Osteoblast (primary cell): ENCODE measurements around the gene PRKCE. TPM values are rescaled to one million over a fixed set of nuclear protein-coding genes. Genes with fewer than 3 reads are reported as not detected.
A peak's percentile ranks its signal among the peaks of the same experiment; 100 is the strongest.

Experiments
- DNase-seq: peaks from one replicate; pipeline ENCODE4 v3.0.0; 2011; ENCODE audit warnings: low spot score, mixed read lengths; ENCODE audit not compliant: insufficient read length; ENCODE audit errors: missing footprints
- H2AFZ ChIP-seq: 2 replicates; pipeline ENCODE4 v1.6.0; 2011; ENCODE audit warnings: mild to moderate bottlenecking, low read length
- H3K27ac ChIP-seq: 2 replicates; pipeline ENCODE4 v1.5.1; 2011; ENCODE audit warnings: mild to moderate bottlenecking, low read depth, low read length, moderate library complexity
- H3K27me3 ChIP-seq: 2 replicates; pipeline ENCODE4 v1.6.0; 2012; ENCODE audit warnings: mild to moderate bottlenecking, control low read depth, inconsistent platforms, low read length, moderate library complexity; ENCODE audit not compliant: insufficient read depth
- H3K36me3 ChIP-seq: 2 replicates; pipeline ENCODE4 v1.5.1; 2011; ENCODE audit warnings: mild to moderate bottlenecking, low read length, control low read depth, moderate library complexity; ENCODE audit not compliant: insufficient read depth
- H3K4me1 ChIP-seq: 2 replicates; pipeline ENCODE4 v1.5.1; 2011; ENCODE audit warnings: mild to moderate bottlenecking, low read length, control low read depth, moderate library complexity; ENCODE audit not compliant: insufficient read depth
- H3K4me2 ChIP-seq: 2 replicates; pipeline ENCODE4 v1.6.0; 2011; ENCODE audit warnings: mild to moderate bottlenecking, low read length; ENCODE audit not compliant: insufficient read depth
- H3K4me3 ChIP-seq: fragments of 200-600 bp; sonication (generic); 3 replicates; pipeline ENCODE4 v1.5.1; 2012; ENCODE audit warnings: mild to moderate bottlenecking, low read length, inconsistent platforms; ENCODE audit not compliant: insufficient read depth
- H3K79me2 ChIP-seq: 2 replicates; pipeline ENCODE4 v1.6.0; 2012; ENCODE audit warnings: mild to moderate bottlenecking, low read length, control low read depth, inconsistent platforms; ENCODE audit not compliant: insufficient read depth
- H3K9me3 ChIP-seq: 2 replicates; pipeline ENCODE4 v1.5.1; 2011; ENCODE audit warnings: low read depth, low read length, control low read depth
- H4K20me1 ChIP-seq: 2 replicates; pipeline ENCODE4 v1.6.0; 2012; ENCODE audit warnings: mild to moderate bottlenecking, low read length, control low read depth; ENCODE audit not compliant: insufficient read depth
- CTCF ChIP-seq: IDR thresholded peaks from 2 replicates; pipeline ENCODE4 v1.5.1; 2011; ENCODE audit warnings: mild to moderate bottlenecking, low read depth, low read length, moderate library complexity; ENCODE audit errors: extremely low read depth
- total RNA-seq: library from RNA; depleted of rRNA; stranded (reverse); fragments of >200 nt; gene quantifications from 2 replicates; pipeline ENCODE4 v1.2.3, GENCODE V29; 2012

The PRKCE gene
- total RNA-seq, 1 donor, result 22.1 TPM

- H3K27me3 ChIP-seq, result peaks cover 9% of the 10 kb centered on the region
- H3K4me1 ChIP-seq, result peaks cover 14% of the 10 kb centered on the region
- no peak overlapping the region for H3K4me3 ChIP-seq
- no peak overlapping the region for H3K4me2 ChIP-seq
- H3K36me3 ChIP-seq, result no peaks in the 10 kb centered on the region
- no peak overlapping the region for H2AFZ ChIP-seq
- H3K9me3 ChIP-seq, result no peaks in the 10 kb centered on the region
- no peak for DNase-seq
- no peak overlapping the region for H3K27ac ChIP-seq
- H3K79me2 ChIP-seq, result peaks cover 3% of the 10 kb centered on the region
- no peak for TF ChIP-seq CTCF
- no peaks in the 10 kb centered on the region for H4K20me1 ChIP-seq
Measured at GRCh38 chr2:45647356-45647755, 4.1 kb upstream of the PRKCE start.

GRCh38 chr2:45647986-45648520 is 3.4 kb upstream of the PRKCE start:
- no peaks in the 10 kb centered on the region for H3K36me3 ChIP-seq
- no peaks in the 10 kb centered on the region for H3K9me3 ChIP-seq
- no peak overlapping the region for H3K4me3 ChIP-seq
- H3K79me2 ChIP-seq, result peaks cover 6% of the 10 kb centered on the region
- no peak overlapping the region for H2AFZ ChIP-seq
- no peak for TF ChIP-seq CTCF
- no peak overlapping the region for H3K4me2 ChIP-seq
- peaks cover 20% of the 10 kb centered on the region for H3K4me1 ChIP-seq
- H4K20me1 ChIP-seq, result peaks cover 4% of the 10 kb centered on the region
- H3K27ac ChIP-seq, result no peak overlapping the region
- peaks cover 2% of the 10 kb centered on the region for H3K27me3 ChIP-seq
- DNase-seq, result no peak

- Histone ChIP-seq H3K36me3 (no peaks in the 10 kb centered on the region), H3K27ac (no peak overlapping the region), H3K4me3 (no peak overlapping the region), H2AFZ (no peak overlapping the region), H3K79me2 (peaks cover 11% of the 10 kb centered on the region), H4K20me1 (peaks cover 7% of the 10 kb centered on the region), H3K4me2 (no peak overlapping the region), H3K4me1 (peaks cover 17% of the 10 kb centered on the region), H3K9me3 (no peaks in the 10 kb centered on the region), H3K27me3 (no peaks in the 10 kb centered on the region)
- no peak for DNase-seq
- no peak for TF ChIP-seq CTCF
Measured at GRCh38 chr2:45648636-45649035, 2.8 kb upstream of the PRKCE start.

- H3K36me3 ChIP-seq, result no peaks in the 10 kb centered on the region
- H4K20me1 ChIP-seq, result peaks cover 16% of the 10 kb centered on the region
- no peaks in the 10 kb centered on the region for H3K27me3 ChIP-seq
- peak overlapping the region; percentile 93 for H2AFZ ChIP-seq
- peak overlapping the region; percentile 98 for H3K4me2 ChIP-seq
- peaks cover 19% of the 10 kb centered on the region for H3K79me2 ChIP-seq
- DNase-seq, result peak; percentile 78
- H3K4me3 ChIP-seq, result peak overlapping the region; percentile 88
- H3K4me1 ChIP-seq, result peaks cover 14% of the 10 kb centered on the region
- no peaks in the 10 kb centered on the region for H3K9me3 ChIP-seq
- TF ChIP-seq CTCF, result no peak
- peak overlapping the region; percentile 73 for H3K27ac ChIP-seq
Measured at GRCh38 chr2:45649462-45649857, 2.0 kb upstream of the PRKCE start.
